ENCODE data around the gene RPN2. TPM values are rescaled to one million over a fixed set of nuclear protein-coding genes. Genes with fewer than 3 reads are reported as not detected.
A peak's percentile ranks its signal among the peaks of the same experiment; 100 is the strongest.

The RPN2 gene
- total RNA-seq, 1 donor from 2014 or later, result 185 TPM

- no peak overlapping the region for H3K4me3 Mint-ChIP-seq (ENCODE audit: unreplicated experiment)
- no peak for DNase-seq (ENCODE audit: low spot score)
- no peak for TF ChIP-seq CTCF (IDR thresholded peaks at IDR 0.05)
- no peak overlapping the region for H3K27ac Mint-ChIP-seq (ENCODE audit: unreplicated experiment)
- peaks cover 24% of the 10 kb centered on the region for H3K36me3 Mint-ChIP-seq (ENCODE audit: low read depth)
- H3K9me3 Mint-ChIP-seq (ENCODE audit: low read depth), result no peaks in the 10 kb centered on the region
- H3K4me1 Mint-ChIP-seq (ENCODE audit: low read depth), result peaks cover 19% of the 10 kb centered on the region
- no peaks in the 10 kb centered on the region for H3K27me3 Mint-ChIP-seq (ENCODE audit: low read depth)
Measured at GRCh38 chr20:37242503-37242902, 63.4 kb downstream of the RPN2 start.

- no peak overlapping the region for H3K4me3 Mint-ChIP-seq (ENCODE audit: unreplicated experiment)
- H3K9me3 Mint-ChIP-seq (ENCODE audit: low read depth), result no peaks in the 10 kb centered on the region
Measured at GRCh38 chr20:37243076-37243936, 64.2 kb downstream of the RPN2 start.

GRCh38 chr20:37243937-37244571 lies 64.9 kb downstream of the RPN2 start:
- no peaks in the 10 kb centered on the region for H3K27me3 Mint-ChIP-seq (ENCODE audit: low read depth)

More at GRCh38 chr20:37243076-37243936, 64.2 kb downstream of the RPN2 start:
- Mint-ChIP-seq H3K27me3 (ENCODE audit: low read depth) (no peaks in the 10 kb centered on the region), H3K4me1 (ENCODE audit: low read depth) (peaks cover 19% of the 10 kb centered on the region), H3K36me3 (ENCODE audit: low read depth) (peaks cover 23% of the 10 kb centered on the region), H3K27ac (ENCODE audit: unreplicated experiment) (peak overlapping the region; percentile 69)
- peak; percentile 20 for TF ChIP-seq CTCF (IDR thresholded peaks at IDR 0.05)
- peak; percentile 60 for DNase-seq (ENCODE audit: low spot score)

GRCh38 chr20:37244572-37244957 lies 65.4 kb downstream of the RPN2 start:
- no peaks in the 10 kb centered on the region for H3K9me3 Mint-ChIP-seq (ENCODE audit: low read depth)
- H3K27ac Mint-ChIP-seq (ENCODE audit: unreplicated experiment), result no peak overlapping the region
- H3K4me1 Mint-ChIP-seq (ENCODE audit: low read depth), result peaks cover 10% of the 10 kb centered on the region

More at GRCh38 chr20:37243937-37244571, 64.9 kb downstream of the RPN2 start:
- peaks cover 23% of the 10 kb centered on the region for H3K36me3 Mint-ChIP-seq (ENCODE audit: low read depth)
- TF ChIP-seq CTCF (IDR thresholded peaks at IDR 0.05), result no peak
- peak overlapping the region; percentile 69 for H3K27ac Mint-ChIP-seq (ENCODE audit: unreplicated experiment)
- peak; percentile 37 for DNase-seq (ENCODE audit: low spot score)
- H3K4me3 Mint-ChIP-seq (ENCODE audit: unreplicated experiment), result no peak overlapping the region
- no peaks in the 10 kb centered on the region for H3K9me3 Mint-ChIP-seq (ENCODE audit: low read depth)
- peaks cover 12% of the 10 kb centered on the region for H3K4me1 Mint-ChIP-seq (ENCODE audit: low read depth)

More at GRCh38 chr20:37244572-37244957, 65.4 kb downstream of the RPN2 start:
- peak; percentile 22 for DNase-seq (ENCODE audit: low spot score)
- Mint-ChIP-seq H3K4me3 (ENCODE audit: unreplicated experiment) (no peak overlapping the region), H3K36me3 (ENCODE audit: low read depth) (peaks cover 22% of the 10 kb centered on the region), H3K27me3 (ENCODE audit: low read depth) (no peaks in the 10 kb centered on the region)
- TF ChIP-seq CTCF (IDR thresholded peaks at IDR 0.05), result no peak
